HCT116 (cell line): ENCODE results near the gene ISL2. TPM values are rescaled to one million over a fixed set of nuclear protein-coding genes. Genes with fewer than 3 reads are reported as not detected.

Source experiments
- ATAC-seq: fragments of 200-7000 bp; cut with Tn5 transposase; 2 replicates; pipeline ENCODE4 v1.9.1; 2020; ENCODE audit warnings: mild to moderate bottlenecking, moderate library complexity
- BruUV-seq: library from RNA; stranded (reverse); fragments of 400-500 nt; replicated peaks from 2 replicates; lab custom pipeline; 2021; lab: Mats Ljungman, UMichigan
- CTCF ChIA-PET: fragments of 300-600 bp; sonication (Branson Sonifier 250); formaldehyde crosslinking; loops from one replicate; lab custom pipeline; 2021; ENCODE audit warnings: antibody characterized with exemption; lab: Charles Lee
- POLR2A ChIA-PET: fragments of 300-600, 350-600 bp; sonication (Branson Sonifier 250); formaldehyde crosslinking; loops from one replicate; lab custom pipeline; 2021; ENCODE audit warnings: antibody characterized with exemption; lab: Charles Lee
- RAD21 ChIA-PET, 2 experiments: fragments of 300-600 bp; sonication (Branson Sonifier 250); formaldehyde crosslinking; loops; one replicate each; lab custom pipeline; 2023; ENCODE audit warnings: low total read pairs in 2 of 2; ENCODE audit not compliant: uncharacterized antibody in 2 of 2, unreplicated experiment in 2 of 2, low non-redundant PET in 1 of 2; lab: Charles Lee
- DNase-seq: peaks from one replicate; pipeline ENCODE4 v3.0.0-alpha.2; 2010; ENCODE audit warnings: low read depth, low spot score
- H2AFZ ChIP-seq: fragments of 200-600 bp; shearing (Covaris generic), sonication (generic); 2 replicates; pipeline ENCODE4 v1.6.1; 2017; ENCODE audit warnings: low read depth, mixed run types, mixed read lengths, antibody characterized with exemption, low read length; ENCODE audit not compliant: poor library complexity, severe bottlenecking
- H3K27ac ChIP-seq: 2 replicates; pipeline ENCODE4 v1.5.1; 2012; ENCODE audit warnings: low read depth, low read length
- H3K27me3 ChIP-seq: fragments of 200-600 bp; sonication (generic); 2 replicates; pipeline ENCODE4 v1.6.1; 2016; ENCODE audit warnings: mixed run types, low read length, mixed read lengths; ENCODE audit not compliant: insufficient read depth
- H3K36me3 ChIP-seq, 2 experiments: fragments of 200-500 bp in 1 of 2; fragments of 200-600 bp in 1 of 2; sonication (Bioruptor generic) in 1 of 2; sonication (generic) in 1 of 2; 2 replicates each; pipeline versions ENCODE4 v1.5.1 to v1.6.1; 2014 to 2016; ENCODE audit warnings: low read length in 2 of 2, inconsistent platforms in 1 of 2, mixed read lengths in 1 of 2, mixed run types in 1 of 2; ENCODE audit not compliant: insufficient read depth in 2 of 2, control insufficient read depth in 1 of 2
- H3K4me1 ChIP-seq, 2 experiments: fragments of 200-600 bp in 1 of 2; sonication (generic) in 1 of 2; 2 replicates each; pipeline versions ENCODE4 v1.5.1 to v1.6.1; 2012 to 2017; ENCODE audit warnings: low read length in 2 of 2, inconsistent platforms in 1 of 2, mild to moderate bottlenecking in 1 of 2, mixed read lengths in 1 of 2, mixed run types in 1 of 2, moderate library complexity in 1 of 2; ENCODE audit not compliant: insufficient read depth in 2 of 2, control insufficient read depth in 1 of 2
- H3K4me2 ChIP-seq: fragments of 200-600 bp; sonication (generic); 2 replicates; pipeline ENCODE4 v1.6.1; 2017; ENCODE audit warnings: mixed run types, low read length, mixed read lengths
- H3K4me3 ChIP-seq, 2 experiments: fragments of 200-600 bp in 1 of 2; sonication (generic) in 1 of 2; replicated peaks in 1 of 2; 2 replicates each; pipeline ENCODE4 v1.5.1; 2011 to 2016; ENCODE audit warnings: low read length in 2 of 2, control low read depth in 1 of 2, low read depth in 1 of 2, mild to moderate bottlenecking in 1 of 2, mixed read lengths in 1 of 2, mixed run types in 1 of 2
- H3K79me2 ChIP-seq: fragments of 200-600 bp; sonication (generic); 2 replicates; pipeline ENCODE4 v1.6.1; 2017; ENCODE audit warnings: mild to moderate bottlenecking, mixed run types, low read length, moderate library complexity, mixed read lengths; ENCODE audit not compliant: insufficient read depth
- H3K9ac ChIP-seq: fragments of 200-600 bp; sonication (generic); 2 replicates; pipeline ENCODE4 v1.6.1; 2016; ENCODE audit warnings: low read length, mixed read lengths
- H3K9me2 ChIP-seq: fragments of 200-600 bp; sonication (generic), shearing (Covaris generic); 2 replicates; pipeline ENCODE4 v1.6.1; 2017; ENCODE audit warnings: mixed run types, mild to moderate bottlenecking, moderate library complexity; ENCODE audit not compliant: insufficient read depth
- H3K9me3 ChIP-seq, 2 experiments: fragments of 200-500 bp in 1 of 2; fragments of 200-600 bp in 1 of 2; sonication (Bioruptor generic) in 1 of 2; sonication (generic) in 1 of 2; 2 replicates each; pipeline ENCODE4 v1.6.1; 2014 to 2017; ENCODE audit warnings: low read length in 2 of 2, mixed read lengths in 2 of 2, inconsistent platforms in 1 of 2, low read depth in 1 of 2, mild to moderate bottlenecking in 1 of 2, mixed run types in 1 of 2, moderate library complexity in 1 of 2; ENCODE audit not compliant: control insufficient read depth in 1 of 2, insufficient read depth in 1 of 2
- H4K20me1 ChIP-seq: fragments of 200-600 bp; sonication (generic), shearing (Covaris generic); 2 replicates; pipeline ENCODE4 v1.6.1; 2017; ENCODE audit warnings: mixed run types, mild to moderate bottlenecking, moderate library complexity; ENCODE audit not compliant: insufficient read depth
- EGR1 ChIP-seq: IDR thresholded peaks from 2 replicates; pipeline ENCODE4 v1.6.1; 2012; ENCODE audit warnings: low read depth
- EZH2 ChIP-seq: fragments of 200-600 bp; sonication (generic); IDR thresholded peaks from 2 replicates; pipeline ENCODE4 v1.6.1; 2017; ENCODE audit warnings: antibody characterized with exemption, mixed run types
- EZH2phosphoT487 ChIP-seq: fragments of 200-600 bp; IDR thresholded peaks from 2 replicates; pipeline ENCODE4 v1.6.1; 2018; ENCODE audit warnings: antibody characterized with exemption, borderline replicate concordance
- SP1 ChIP-seq: IDR thresholded peaks from 2 replicates; pipeline ENCODE4 v1.6.1; 2012; ENCODE audit warnings: low read depth
- intact Hi-C: fragments of 100-400 bp; cut with micrococcal nuclease; formaldehyde crosslinking; loops from 2 replicates; pipeline ENCODE4 v1.10.0; 2022
- total RNA-seq: library from RNA; stranded (reverse); gene quantifications from one replicate; pipeline ENCODE4 v1.2.1, GENCODE V29; 2021; ENCODE audit not compliant: unreplicated experiment
- TF ChIP-seq, protein P1 (sequence below): IDR thresholded peaks from 2 replicates; pipeline ENCODE4 v1.6.1; 2012; ENCODE audit warnings: low read depth
- TF ChIP-seq, protein P2 (sequence below): IDR thresholded peaks from 2 replicates; pipeline ENCODE4 v1.6.1; 2011; ENCODE audit warnings: mild to moderate bottlenecking, low read length, moderate library complexity; ENCODE audit not compliant: insufficient replicate concordance; ENCODE audit errors: extremely low read depth
- TF ChIP-seq, protein P3 (sequence below): IDR thresholded peaks from 2 replicates; pipeline ENCODE4 v1.6.1; 2012

The ISL2 gene
- total RNA-seq, 1 experiment from 2014 or later = 11.6 TPM

DNA sequence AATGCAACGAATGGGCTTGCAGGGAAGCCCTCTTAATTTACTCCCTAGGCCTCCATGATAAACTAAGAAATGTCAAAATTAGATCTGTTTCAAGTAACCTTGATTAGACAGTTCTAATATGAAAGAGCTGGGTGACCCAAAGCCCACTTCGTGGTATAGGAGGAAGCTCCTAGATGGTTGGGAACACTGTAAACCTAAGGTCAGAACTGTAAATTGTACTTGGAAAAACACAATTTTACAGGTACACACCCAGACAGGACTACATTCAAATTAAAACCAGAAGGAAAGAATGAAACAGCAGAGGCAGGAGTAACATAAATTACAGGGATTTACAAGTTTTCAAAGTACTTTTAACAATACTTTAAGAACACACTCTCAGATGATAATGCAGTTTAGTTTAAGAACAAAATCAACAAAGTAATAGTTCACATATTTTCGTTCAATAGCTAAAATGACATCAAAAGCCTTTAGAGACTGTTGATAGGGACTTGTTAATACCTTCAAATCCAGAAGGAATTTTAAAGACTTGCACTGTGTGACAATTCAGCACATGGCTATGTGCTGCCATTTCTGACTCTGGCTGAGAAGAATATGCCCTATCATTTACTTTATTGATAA is 18.4 kb downstream of the ISL2 start:
- ChIA-PET CTCF (no interaction called here), RAD21 (no interaction called here), POLR2A (no interaction called here)
- H3K27me3 ChIP-seq = no peaks in the 10 kb centered on the region
- no peak for DNase-seq
- H3K9me2 ChIP-seq = no peaks in the 10 kb centered on the region
- H3K4me1 ChIP-seq = no peaks in the 10 kb centered on the region
- no peak for TF ChIP-seq EGR1
- TF ChIP-seq, protein P1, sequence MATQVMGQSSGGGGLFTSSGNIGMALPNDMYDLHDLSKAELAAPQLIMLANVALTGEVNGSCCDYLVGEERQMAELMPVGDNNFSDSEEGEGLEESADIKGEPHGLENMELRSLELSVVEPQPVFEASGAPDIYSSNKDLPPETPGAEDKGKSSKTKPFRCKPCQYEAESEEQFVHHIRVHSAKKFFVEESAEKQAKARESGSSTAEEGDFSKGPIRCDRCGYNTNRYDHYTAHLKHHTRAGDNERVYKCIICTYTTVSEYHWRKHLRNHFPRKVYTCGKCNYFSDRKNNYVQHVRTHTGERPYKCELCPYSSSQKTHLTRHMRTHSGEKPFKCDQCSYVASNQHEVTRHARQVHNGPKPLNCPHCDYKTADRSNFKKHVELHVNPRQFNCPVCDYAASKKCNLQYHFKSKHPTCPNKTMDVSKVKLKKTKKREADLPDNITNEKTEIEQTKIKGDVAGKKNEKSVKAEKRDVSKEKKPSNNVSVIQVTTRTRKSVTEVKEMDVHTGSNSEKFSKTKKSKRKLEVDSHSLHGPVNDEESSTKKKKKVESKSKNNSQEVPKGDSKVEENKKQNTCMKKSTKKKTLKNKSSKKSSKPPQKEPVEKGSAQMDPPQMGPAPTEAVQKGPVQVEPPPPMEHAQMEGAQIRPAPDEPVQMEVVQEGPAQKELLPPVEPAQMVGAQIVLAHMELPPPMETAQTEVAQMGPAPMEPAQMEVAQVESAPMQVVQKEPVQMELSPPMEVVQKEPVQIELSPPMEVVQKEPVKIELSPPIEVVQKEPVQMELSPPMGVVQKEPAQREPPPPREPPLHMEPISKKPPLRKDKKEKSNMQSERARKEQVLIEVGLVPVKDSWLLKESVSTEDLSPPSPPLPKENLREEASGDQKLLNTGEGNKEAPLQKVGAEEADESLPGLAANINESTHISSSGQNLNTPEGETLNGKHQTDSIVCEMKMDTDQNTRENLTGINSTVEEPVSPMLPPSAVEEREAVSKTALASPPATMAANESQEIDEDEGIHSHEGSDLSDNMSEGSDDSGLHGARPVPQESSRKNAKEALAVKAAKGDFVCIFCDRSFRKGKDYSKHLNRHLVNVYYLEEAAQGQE = no peak
- no peak for TF ChIP-seq EZH2phosphoT487
- no peak for TF ChIP-seq SP1
- TF ChIP-seq, protein P2, sequence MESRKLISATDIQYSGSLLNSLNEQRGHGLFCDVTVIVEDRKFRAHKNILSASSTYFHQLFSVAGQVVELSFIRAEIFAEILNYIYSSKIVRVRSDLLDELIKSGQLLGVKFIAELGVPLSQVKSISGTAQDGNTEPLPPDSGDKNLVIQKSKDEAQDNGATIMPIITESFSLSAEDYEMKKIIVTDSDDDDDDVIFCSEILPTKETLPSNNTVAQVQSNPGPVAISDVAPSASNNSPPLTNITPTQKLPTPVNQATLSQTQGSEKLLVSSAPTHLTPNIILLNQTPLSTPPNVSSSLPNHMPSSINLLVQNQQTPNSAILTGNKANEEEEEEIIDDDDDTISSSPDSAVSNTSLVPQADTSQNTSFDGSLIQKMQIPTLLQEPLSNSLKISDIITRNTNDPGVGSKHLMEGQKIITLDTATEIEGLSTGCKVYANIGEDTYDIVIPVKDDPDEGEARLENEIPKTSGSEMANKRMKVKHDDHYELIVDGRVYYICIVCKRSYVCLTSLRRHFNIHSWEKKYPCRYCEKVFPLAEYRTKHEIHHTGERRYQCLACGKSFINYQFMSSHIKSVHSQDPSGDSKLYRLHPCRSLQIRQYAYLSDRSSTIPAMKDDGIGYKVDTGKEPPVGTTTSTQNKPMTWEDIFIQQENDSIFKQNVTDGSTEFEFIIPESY = no peak
- TF ChIP-seq, protein P3, sequence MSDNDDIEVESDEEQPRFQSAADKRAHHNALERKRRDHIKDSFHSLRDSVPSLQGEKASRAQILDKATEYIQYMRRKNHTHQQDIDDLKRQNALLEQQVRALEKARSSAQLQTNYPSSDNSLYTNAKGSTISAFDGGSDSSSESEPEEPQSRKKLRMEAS = no peak
- no peak for TF ChIP-seq EZH2
- intact Hi-C loops = no loop called here
- BruUV-seq = no TSS peak
- no peak overlapping the region for H3K27ac ChIP-seq
- ATAC-seq = no peak
- H3K9me3 ChIP-seq = no peaks in the 10 kb centered on the region
- no peak overlapping the region for H3K4me2 ChIP-seq
- no peak overlapping the region for H3K4me3 ChIP-seq
- no peaks in the 10 kb centered on the region for H3K79me2 ChIP-seq
- no peaks in the 10 kb centered on the region for H4K20me1 ChIP-seq
- H3K36me3 ChIP-seq = no peaks in the 10 kb centered on the region
- no peak overlapping the region for H3K9ac ChIP-seq
- H2AFZ ChIP-seq = no peak overlapping the region
